MCF 10A (cell line): Measurements from ENCODE around the gene IGFALS. TPM values are rescaled to one million over a fixed set of nuclear protein-coding genes. Genes with fewer than 3 reads are reported as not detected.

ENCODE experiments used
- BruUV-seq: library from RNA; stranded (reverse); fragments of 400-500 nt; replicated peaks from 2 replicates; lab custom pipeline; 2021; lab: Mats Ljungman, UMichigan
- CTCF ChIA-PET: fragments of 300-600 bp; sonication (Branson Sonifier 250); formaldehyde crosslinking; extraction: SDS; loops from one replicate; lab custom pipeline; 2021; ENCODE audit warnings: antibody characterized with exemption, inconsistent platforms; lab: Yijun Ruan, JAX
- POLR2A ChIA-PET: fragments of 300-600, 350-650 bp; sonication (Branson Sonifier 250); formaldehyde crosslinking; extraction: SDS; loops from one replicate; lab custom pipeline; 2020; ENCODE audit warnings: antibody characterized with exemption, inconsistent platforms; lab: Yijun Ruan, JAX
- DNase-seq: peaks from one replicate; pipeline ENCODE4 v3.0.0-alpha.2; 2018; ENCODE audit not compliant: unreplicated experiment
- H3K27ac Mint-ChIP-seq: one replicate; pipeline ENCODE4 v1.8.0; 2022; ENCODE audit warnings: mild to moderate bottlenecking, low read depth, mixed read lengths; ENCODE audit not compliant: unreplicated experiment
- H3K27me3 Mint-ChIP-seq: one replicate; pipeline ENCODE4 v1.8.0; 2022; ENCODE audit warnings: mixed read lengths; ENCODE audit not compliant: insufficient read depth, unreplicated experiment
- H3K36me3 Mint-ChIP-seq: one replicate; pipeline ENCODE4 v1.8.0; 2022; ENCODE audit warnings: mild to moderate bottlenecking, moderate library complexity, mixed read lengths; ENCODE audit not compliant: insufficient read depth, unreplicated experiment
- H3K4me1 Mint-ChIP-seq: one replicate; pipeline ENCODE4 v1.8.0; 2022; ENCODE audit warnings: mixed read lengths; ENCODE audit not compliant: insufficient read depth, unreplicated experiment
- H3K4me3 Mint-ChIP-seq: one replicate; pipeline ENCODE4 v1.8.0; 2022; ENCODE audit warnings: mild to moderate bottlenecking, moderate library complexity, mixed read lengths; ENCODE audit not compliant: unreplicated experiment
- H3K9me3 Mint-ChIP-seq: one replicate; pipeline ENCODE4 v1.8.0; 2022; ENCODE audit warnings: mixed read lengths; ENCODE audit not compliant: unreplicated experiment
- intact Hi-C: fragments of 100-400 bp; cut with micrococcal nuclease; formaldehyde crosslinking; loops from 2 replicates; pipeline ENCODE4 v1.14.1; 2022
- total RNA-seq: library from RNA; stranded (reverse); gene quantifications from 2 replicates; pipeline ENCODE4 v1.2.3, GENCODE V29; 2022
- TF ChIP-seq, protein P1 (sequence below): fragments of 200-600 bp; IDR thresholded peaks from one replicate; pipeline ENCODE4 v1.8.0; 2022; ENCODE audit warnings: antibody characterized with exemption, mild to moderate bottlenecking; ENCODE audit not compliant: unreplicated experiment

IGFALS gene
- total RNA-seq, 1 experiment from 2014 or later, result not detected

DNA sequence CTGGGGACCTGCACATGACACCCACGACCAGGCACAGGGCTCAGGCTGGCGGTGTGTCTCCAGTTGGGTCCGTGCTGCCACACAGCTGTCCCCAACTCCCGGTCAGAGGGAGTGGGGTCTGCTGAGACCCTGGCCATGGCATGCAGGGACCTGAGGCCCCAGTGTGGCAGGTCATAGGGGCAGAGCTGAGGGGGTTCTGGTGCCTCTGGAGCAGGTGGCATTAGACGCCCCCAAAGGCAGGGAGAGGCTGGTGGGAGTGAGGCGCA, 6.5 kb downstream of the IGFALS start:
- Mint-ChIP-seq H3K9me3 (no peaks in the 10 kb centered on the region), H3K27ac (no peak overlapping the region), H3K36me3 (peaks cover 23% of the 10 kb centered on the region), H3K4me3 (no peak overlapping the region), H3K4me1 (peaks cover 5% of the 10 kb centered on the region), H3K27me3 (no peaks in the 10 kb centered on the region)
- no TSS peak for BruUV-seq
- TF ChIP-seq, protein P1, sequence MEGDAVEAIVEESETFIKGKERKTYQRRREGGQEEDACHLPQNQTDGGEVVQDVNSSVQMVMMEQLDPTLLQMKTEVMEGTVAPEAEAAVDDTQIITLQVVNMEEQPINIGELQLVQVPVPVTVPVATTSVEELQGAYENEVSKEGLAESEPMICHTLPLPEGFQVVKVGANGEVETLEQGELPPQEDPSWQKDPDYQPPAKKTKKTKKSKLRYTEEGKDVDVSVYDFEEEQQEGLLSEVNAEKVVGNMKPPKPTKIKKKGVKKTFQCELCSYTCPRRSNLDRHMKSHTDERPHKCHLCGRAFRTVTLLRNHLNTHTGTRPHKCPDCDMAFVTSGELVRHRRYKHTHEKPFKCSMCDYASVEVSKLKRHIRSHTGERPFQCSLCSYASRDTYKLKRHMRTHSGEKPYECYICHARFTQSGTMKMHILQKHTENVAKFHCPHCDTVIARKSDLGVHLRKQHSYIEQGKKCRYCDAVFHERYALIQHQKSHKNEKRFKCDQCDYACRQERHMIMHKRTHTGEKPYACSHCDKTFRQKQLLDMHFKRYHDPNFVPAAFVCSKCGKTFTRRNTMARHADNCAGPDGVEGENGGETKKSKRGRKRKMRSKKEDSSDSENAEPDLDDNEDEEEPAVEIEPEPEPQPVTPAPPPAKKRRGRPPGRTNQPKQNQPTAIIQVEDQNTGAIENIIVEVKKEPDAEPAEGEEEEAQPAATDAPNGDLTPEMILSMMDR, result no peak
- POLR2A ChIA-PET, result no interaction called here
- CTCF ChIA-PET, result no interaction called here
- intact Hi-C loops, result no loop called here
- DNase-seq, result no peak

DNA sequence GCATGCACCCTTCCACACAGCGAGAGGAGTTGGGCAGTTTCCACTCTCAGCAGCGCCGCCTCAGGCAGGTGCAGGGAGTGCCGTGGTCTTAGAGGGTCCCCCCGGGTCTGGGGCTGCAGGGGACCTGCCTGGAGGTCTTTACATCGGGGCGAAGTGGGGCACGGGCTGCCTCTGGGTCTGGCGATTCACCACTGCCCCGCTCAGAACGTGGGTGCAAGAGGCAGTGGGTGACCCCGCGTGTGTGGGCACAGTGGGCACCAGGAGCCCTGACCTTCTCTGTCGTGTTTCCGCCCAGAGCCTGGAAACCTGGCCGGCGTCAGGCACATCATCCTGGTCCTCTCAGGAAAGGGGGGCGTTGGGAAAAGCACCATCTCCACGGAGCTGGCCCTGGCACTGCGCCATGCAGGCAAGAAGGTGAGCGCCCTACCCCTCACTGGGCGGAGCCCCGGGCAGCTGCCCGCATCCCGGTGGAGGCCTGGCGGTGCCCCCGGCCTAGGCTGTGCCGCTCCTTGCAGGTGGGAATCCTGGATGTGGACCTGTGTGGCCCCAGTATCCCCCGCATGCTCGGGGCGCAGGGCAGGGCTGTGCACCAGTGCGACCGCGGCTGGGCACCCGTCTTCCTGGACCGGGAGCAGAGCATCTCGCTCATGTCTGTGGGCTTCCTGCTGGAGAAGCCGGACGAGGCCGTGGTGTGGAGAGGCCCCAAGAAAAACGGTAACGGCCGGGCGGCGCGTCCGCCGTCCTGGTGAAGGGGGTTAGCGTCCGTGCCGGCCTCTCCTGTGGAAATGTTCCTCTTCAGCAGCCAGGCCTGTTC, 7.1 kb downstream of the IGFALS start:
- no peaks in the 10 kb centered on the region for H3K27me3 Mint-ChIP-seq
- peaks cover 5% of the 10 kb centered on the region for H3K4me1 Mint-ChIP-seq
- POLR2A ChIA-PET, result interaction anchor here (0.6 kb wide), 1 partner anchor 76 kb away, joined by 3 read pairs; no protein-coding TSS in a partner anchor
- DNase-seq, result no peak
- H3K9me3 Mint-ChIP-seq, result no peaks in the 10 kb centered on the region
- H3K27ac Mint-ChIP-seq, result no peak overlapping the region
- TF ChIP-seq, protein P1, result no peak
- intact Hi-C loops, result no loop called here
- no peak overlapping the region for H3K4me3 Mint-ChIP-seq
- no TSS peak for BruUV-seq
- H3K36me3 Mint-ChIP-seq, result peaks cover 25% of the 10 kb centered on the region
- CTCF ChIA-PET, result interaction anchor here (0.6 kb wide), 1 partner anchor 436 kb away, joined by 3 read pairs; no protein-coding TSS in a partner anchor

DNA sequence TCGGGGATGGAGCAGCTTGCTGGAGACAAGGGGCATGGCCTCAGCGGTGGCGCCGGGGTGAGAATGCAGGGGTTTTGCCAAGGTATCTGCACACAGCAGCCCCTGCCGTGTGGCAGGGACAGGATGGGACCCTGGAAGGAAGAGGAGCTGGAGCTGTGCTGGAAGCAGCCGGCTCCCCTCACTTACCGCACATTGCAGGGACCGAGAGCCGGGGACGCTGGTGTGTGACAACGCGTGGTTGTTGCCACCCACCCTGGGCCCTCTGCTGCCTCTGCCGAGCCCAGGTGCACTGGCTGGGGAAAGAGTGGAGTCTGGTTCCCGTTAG, 7.7 kb downstream of the IGFALS start:
- no peak for DNase-seq
- CTCF ChIA-PET, result interaction anchor here (0.6 kb wide), 1 partner anchor 436 kb away, joined by 3 read pairs; no protein-coding TSS in a partner anchor
- peaks cover 30% of the 10 kb centered on the region for H3K36me3 Mint-ChIP-seq
- no peak overlapping the region for H3K27ac Mint-ChIP-seq
- BruUV-seq, result no TSS peak
- no peaks in the 10 kb centered on the region for H3K27me3 Mint-ChIP-seq
- peaks cover 9% of the 10 kb centered on the region for H3K4me1 Mint-ChIP-seq
- POLR2A ChIA-PET, result interaction anchor here (0.6 kb wide), 1 partner anchor 75 kb away, joined by 3 read pairs; no protein-coding TSS in a partner anchor
- intact Hi-C loops, result no loop called here
- H3K9me3 Mint-ChIP-seq, result no peaks in the 10 kb centered on the region
- no peak overlapping the region for H3K4me3 Mint-ChIP-seq
- TF ChIP-seq, protein P1, result no peak

DNA sequence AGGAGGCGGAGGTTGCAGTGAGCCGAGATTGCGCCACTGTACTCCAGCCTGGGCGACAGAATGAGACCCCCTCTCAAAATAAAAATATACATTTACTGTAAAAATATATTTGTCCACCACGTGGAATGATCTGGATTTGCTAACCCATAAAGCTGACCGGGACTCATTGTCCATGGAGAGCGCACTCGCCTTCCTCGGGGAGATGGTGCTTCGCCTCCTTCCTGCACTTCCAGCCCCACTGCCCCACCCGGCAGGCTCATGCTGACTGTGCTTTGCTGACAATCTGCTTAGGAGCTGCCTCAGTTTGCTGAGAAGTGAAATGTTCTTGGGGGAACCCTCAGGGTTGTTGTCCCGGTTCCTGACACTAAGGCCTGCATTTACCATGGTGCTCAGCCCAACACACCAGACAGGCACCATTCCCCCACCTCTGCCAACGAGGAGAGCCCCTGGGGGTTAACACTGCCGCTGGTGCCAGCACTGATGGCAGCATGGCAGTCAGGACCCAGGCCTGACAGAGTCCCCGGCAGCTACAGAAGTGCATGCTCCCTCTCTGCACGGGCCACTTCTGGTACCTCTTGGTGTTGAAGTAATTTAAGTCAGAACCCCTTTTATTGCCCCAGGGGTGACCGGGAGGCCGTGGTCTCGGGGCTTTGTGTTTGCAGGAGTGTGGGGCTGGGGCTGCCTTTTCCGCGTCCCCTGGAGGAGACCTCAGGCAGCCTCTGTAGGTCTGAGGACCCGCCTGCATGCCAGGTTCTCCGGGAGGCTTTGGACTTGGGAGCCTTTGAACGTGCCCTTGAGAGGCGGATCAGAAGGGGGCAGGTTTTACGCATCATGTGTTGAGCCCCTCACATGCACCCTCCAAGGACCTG, 8.3 kb downstream of the IGFALS start:
- intact Hi-C loops, result no loop called here
- Mint-ChIP-seq H3K27me3 (no peaks in the 10 kb centered on the region), H3K4me3 (peak overlapping the region; percentile 64), H3K9me3 (no peaks in the 10 kb centered on the region), H3K4me1 (peaks cover 9% of the 10 kb centered on the region), H3K36me3 (peaks cover 33% of the 10 kb centered on the region), H3K27ac (no peak overlapping the region)
- TF ChIP-seq, protein P1, result no peak
- POLR2A ChIA-PET, result interaction anchor here (0.6 kb wide), 1 partner anchor 117 kb away, joined by 3 read pairs; no protein-coding TSS in a partner anchor
- BruUV-seq, result no TSS peak
- no peak for DNase-seq
- CTCF ChIA-PET, result interaction anchor here (1.0 kb wide), 1 partner anchor 99 kb away, joined by 3 read pairs; no protein-coding TSS in a partner anchor
